CD4-positive, alpha-beta T cell (primary cell): ENCODE data around the gene SUGP2. TPM values are rescaled to one million over a fixed set of nuclear protein-coding genes. Genes with fewer than 3 reads are reported as not detected.
A peak's percentile ranks its signal among the peaks of the same experiment; 100 is the strongest.

Experiments
- ATAC-seq: fragments of 200-7000 bp; cut with Tn5 transposase; one replicate; pipeline ENCODE4 v1.10.0; 2022; ENCODE audit warnings: mild to moderate bottlenecking; ENCODE audit not compliant: poor library complexity
- CTCF ChIA-PET: fragments of 350-600 bp; sonication (Branson Sonifier 250); formaldehyde crosslinking; loops from one replicate; lab custom pipeline; 2021; ENCODE audit warnings: antibody characterized with exemption, inconsistent platforms; lab: Charles Lee
- POLR2A ChIA-PET: fragments of 350-600 bp; sonication (Branson Sonifier 250); formaldehyde crosslinking; loops from one replicate; lab custom pipeline; 2021; ENCODE audit warnings: antibody characterized with exemption, inconsistent platforms; lab: Charles Lee
- DNase-seq, 14 experiments: peaks; one replicate each; pipeline ENCODE4 v3.0.0-alpha.2; 2013 to 2020; ENCODE audit warnings: mixed read lengths in 2 of 14
- H3K27ac ChIP-seq, 2 donors: one replicate each; pipeline versions ENCODE4 v1.5.1 to v1.7.0; 2013; ENCODE audit warnings: low read length in 2 of 2, low read depth in 1 of 2, mild to moderate bottlenecking in 1 of 2
- H3K27me3 ChIP-seq, 2 experiments: 1 replicate in 1 of 2; 2 replicates in 1 of 2; pipeline versions ENCODE4 v1.6.1 to v1.7.0; 2013; ENCODE audit warnings: low read length in 2 of 2, control low read depth in 1 of 2, mild to moderate bottlenecking in 1 of 2, moderate library complexity in 1 of 2; ENCODE audit not compliant: insufficient read depth in 2 of 2, control insufficient read depth in 1 of 2
- H3K36me3 ChIP-seq: one replicate; pipeline ENCODE4 v1.6.1; 2013; ENCODE audit warnings: low read length, control low read depth; ENCODE audit not compliant: insufficient read depth
- H3K4me1 ChIP-seq: one replicate; pipeline ENCODE4 v1.6.1; 2013; ENCODE audit warnings: low read length, control low read depth; ENCODE audit not compliant: insufficient read depth
- H3K4me3 ChIP-seq: one replicate; pipeline ENCODE4 v1.5.1; 2013; ENCODE audit warnings: mild to moderate bottlenecking, low read length, moderate library complexity
- H3K9me3 ChIP-seq, 2 experiments: 1 replicate in 1 of 2; 2 replicates in 1 of 2; pipeline versions ENCODE4 v1.6.1 to v1.7.0; 2013; ENCODE audit warnings: low read length in 2 of 2, mild to moderate bottlenecking in 2 of 2, control low read depth in 1 of 2, moderate library complexity in 1 of 2; ENCODE audit not compliant: control insufficient read depth in 1 of 2, insufficient read depth in 1 of 2
- H3K27ac Mint-ChIP-seq: one replicate; pipeline ENCODE4 v1.8.0; 2020; ENCODE audit warnings: mixed read lengths
- H3K27me3 Mint-ChIP-seq: one replicate; pipeline ENCODE4 v1.8.0; 2021; ENCODE audit warnings: mixed read lengths
- H3K36me3 Mint-ChIP-seq: one replicate; pipeline ENCODE4 v1.8.0; 2021; ENCODE audit warnings: low read depth, mixed read lengths
- H3K4me1 Mint-ChIP-seq: one replicate; pipeline ENCODE4 v1.8.0; 2021; ENCODE audit warnings: low read depth, mixed read lengths
- H3K4me3 Mint-ChIP-seq: one replicate; pipeline ENCODE4 v1.8.0; 2020; ENCODE audit warnings: mild to moderate bottlenecking, mixed read lengths
- H3K9me3 Mint-ChIP-seq: one replicate; pipeline ENCODE4 v1.8.0; 2020; ENCODE audit warnings: mixed read lengths
- CTCF ChIP-seq: fragments of 200-600 bp; IDR thresholded peaks from one replicate; pipeline ENCODE4 v1.8.0; 2022; ENCODE audit warnings: antibody characterized with exemption, mild to moderate bottlenecking
- intact Hi-C, 2 experiments: fragments of 100-400 bp; cut with DNase I in 1 of 2; cut with micrococcal nuclease in 1 of 2; formaldehyde crosslinking; loops; one replicate each; pipeline versions ENCODE4 v1.15.1 to v1.9.0; 2023 to 2025; cut with DNase I, micrococcal nuclease
- total RNA-seq, 174 experiments: library from RNA in 2 of 174; stranded (reverse) in 2 of 174; gene quantifications; one replicate each; pipeline ENCODE4 v1.2.3 and lab custom pipeline; 2021 to 2026

The SUGP2 gene
- total RNA-seq, 2 experiments from 2014 or later = 106 to 110 TPM

DNA sequence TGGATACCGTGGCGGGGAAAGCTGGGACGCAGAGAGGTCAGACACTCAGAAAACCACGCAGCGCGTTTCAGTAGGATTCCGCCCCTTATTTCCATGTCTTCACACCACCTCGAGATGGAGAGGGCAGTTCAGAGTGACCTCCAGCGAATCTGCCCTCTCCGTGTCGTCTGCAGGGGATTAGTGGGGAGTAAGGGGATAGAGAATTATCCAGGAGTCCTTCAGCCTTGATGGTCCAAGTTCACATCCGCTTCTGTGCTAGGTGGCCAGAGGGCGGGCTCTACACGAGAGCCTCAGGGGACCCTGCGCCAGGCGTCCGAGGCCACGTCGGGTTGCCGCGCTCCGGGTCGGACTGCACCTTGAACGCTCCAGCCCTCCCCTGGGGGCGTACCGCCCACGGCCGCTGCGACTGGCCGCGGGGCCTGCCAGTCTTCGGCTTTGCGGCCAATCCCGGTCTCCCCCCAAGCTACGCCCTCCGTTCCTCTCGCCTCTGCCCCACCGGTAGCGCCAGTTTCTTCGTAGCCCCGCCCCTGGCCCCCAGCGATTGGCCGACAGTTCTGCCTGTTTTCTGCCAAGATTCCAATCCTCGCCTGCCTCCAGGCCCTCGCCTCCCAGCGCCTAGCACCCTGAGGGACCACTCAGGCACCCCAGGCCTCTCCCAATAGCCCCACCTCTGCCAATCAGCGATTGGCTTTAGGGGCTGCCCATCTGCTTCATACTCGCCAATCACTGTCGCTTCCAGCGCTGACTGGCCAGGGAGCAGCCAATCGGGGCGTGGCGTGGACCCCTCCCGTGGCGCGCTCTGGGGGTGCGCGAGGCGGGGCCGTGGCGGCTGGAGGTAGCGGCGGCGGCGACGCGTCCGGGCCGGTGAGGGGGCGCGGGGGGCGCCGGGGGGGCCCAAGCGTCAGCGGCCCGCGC is 30.1 kb upstream of the SUGP2 start, which contains the start of gene SLC25A42:
Gene SLC25A42 (plus strand): TSS at position 812 of the 915 bp plus-strand sequence. CDS start 32,131 bp downstream, outside the sequence.
- no peak for TF ChIP-seq CTCF
- H3K4me3 Mint-ChIP-seq = peak within 1 kb of the TSS; percentile 86
- peaks cover 3% of the 10 kb centered on the region for H3K36me3 ChIP-seq
- peak within 1 kb of the TSS; percentile 73 for H3K4me3 ChIP-seq
- ChIA-PET CTCF (interaction anchor here (1.4 kb wide), 2 partner anchors 53 to 82 kb away, joined by 3 read pairs; no protein-coding TSS in a partner anchor), POLR2A (interaction anchor here (0.6 to 1.9 kb wide), 9 partner anchors 12 to 1265 kb away, joined by 3 to 6 read pairs (median 3); partner anchors contain the start of genes BORCS8, COPE, DDX49 and NR2C2AP)
- peaks cover 35% of the 10 kb centered on the region for H3K4me1 Mint-ChIP-seq
- H3K36me3 Mint-ChIP-seq = peaks cover 8% of the 10 kb centered on the region
- peaks cover 49% of the 10 kb centered on the region for H3K4me1 ChIP-seq
- H3K27me3 ChIP-seq = no peaks in the 10 kb centered on the region
- H3K27ac ChIP-seq = peak within 1 kb of the TSS; percentile 44 to 61
- peak within 1 kb of the TSS; percentile 65 for H3K27ac Mint-ChIP-seq
- no peaks in the 10 kb centered on the region for H3K9me3 ChIP-seq
- DNase-seq (peak; percentile 97 to 100 (median 99)), ATAC-seq (peak; percentile 91)
- no peaks in the 10 kb centered on the region for H3K9me3 Mint-ChIP-seq
- H3K27me3 Mint-ChIP-seq = no peaks in the 10 kb centered on the region
- intact Hi-C loops = loop anchor here (1.0 to 5.0 kb wide), 4 partner anchors 28 to 129 kb away; partner anchors contain the start of genes TMEM161A (in 2 of the 2), BORCS8 (in 1 of the 2) and RFXANK (in 1 of the 2)

GRCh38 chr19:19062454-19063182 is 29.3 kb upstream of the SUGP2 start:
- Mint-ChIP-seq H3K9me3 (no peaks in the 10 kb centered on the region), H3K4me3 (peak overlapping the region; percentile 68), H3K4me1 (peaks cover 32% of the 10 kb centered on the region), H3K36me3 (peaks cover 11% of the 10 kb centered on the region), H3K27me3 (no peaks in the 10 kb centered on the region), H3K27ac (peak overlapping the region; percentile 53)
- peaks cover 42% of the 10 kb centered on the region for H3K4me1 ChIP-seq
- ATAC-seq (no peak), DNase-seq (peak in 1 of 14 experiments; percentile 20)
- H3K27ac ChIP-seq = peak overlapping the region in 1 of 2 donors; percentile 25
- CTCF ChIA-PET = interaction anchor here (1.4 kb wide), 2 partner anchors 54 to 83 kb away, joined by 3 read pairs; no protein-coding TSS in a partner anchor
- no peaks in the 10 kb centered on the region for H3K27me3 ChIP-seq
- H3K9me3 ChIP-seq = no peaks in the 10 kb centered on the region
- POLR2A ChIA-PET = interaction anchor here (0.6 to 1.9 kb wide), 8 partner anchors 11 to 1264 kb away, joined by 3 to 6 read pairs (median 3); partner anchors contain the start of genes BORCS8, COPE, DDX49 and NR2C2AP
- H3K36me3 ChIP-seq = peaks cover 5% of the 10 kb centered on the region
- intact Hi-C loops = loop anchor here (1.0 to 5.0 kb wide), 3 partner anchors 76 to 130 kb away; partner anchors contain the start of genes TMEM161A (in 2 of the 2), BORCS8 (in 1 of the 2) and RFXANK (in 1 of the 2)
- TF ChIP-seq CTCF = no peak
- peak overlapping the region; percentile 73 for H3K4me3 ChIP-seq

- no peak for DNase-seq
- Histone ChIP-seq H3K4me1 (peaks cover 31% of the 10 kb centered on the region), H3K9me3 (no peaks in the 10 kb centered on the region), H3K27me3 (no peaks in the 10 kb centered on the region), H3K36me3 (peaks cover 11% of the 10 kb centered on the region), H3K4me3 (no peak overlapping the region), H3K27ac (no peak overlapping the region)
- Mint-ChIP-seq H3K9me3 (no peaks in the 10 kb centered on the region), H3K27me3 (no peaks in the 10 kb centered on the region), H3K4me3 (peak overlapping the region; percentile 43), H3K27ac (no peak overlapping the region), H3K4me1 (peaks cover 21% of the 10 kb centered on the region), H3K36me3 (peaks cover 14% of the 10 kb centered on the region)
- TF ChIP-seq CTCF = no peak
- intact Hi-C loops = loop anchor here in 1 of 2 experiments (5.0 kb wide), 1 partner anchor 131 kb away; the partner anchor contains the start of genes BORCS8 and RFXANK
- ATAC-seq = no peak
- ChIA-PET POLR2A (no interaction called here), CTCF (no interaction called here)
Observed at GRCh38 chr19:19061506-19061905, 28.2 kb upstream of the SUGP2 start.
